Stimulated activated CD8-positive, alpha-beta memory T cell treated with anti-CD3 and anti-CD28 coated beads, Interleukin-2, amount 100 ng/mL, for 48 hours (primary cell): Measurements from ENCODE around the gene CLDN4.

Source experiments
- DNase-seq, 2 donors: peaks; one replicate each; pipeline ENCODE4 v3.0.0-alpha.2; 2020; ENCODE audit warnings: low read depth in 2 of 2

The CLDN4 gene

GRCh38 chr7:73872056-73872908 lies 41.5 kb downstream of the CLDN4 start:
- DNase-seq: no peak

DNA sequence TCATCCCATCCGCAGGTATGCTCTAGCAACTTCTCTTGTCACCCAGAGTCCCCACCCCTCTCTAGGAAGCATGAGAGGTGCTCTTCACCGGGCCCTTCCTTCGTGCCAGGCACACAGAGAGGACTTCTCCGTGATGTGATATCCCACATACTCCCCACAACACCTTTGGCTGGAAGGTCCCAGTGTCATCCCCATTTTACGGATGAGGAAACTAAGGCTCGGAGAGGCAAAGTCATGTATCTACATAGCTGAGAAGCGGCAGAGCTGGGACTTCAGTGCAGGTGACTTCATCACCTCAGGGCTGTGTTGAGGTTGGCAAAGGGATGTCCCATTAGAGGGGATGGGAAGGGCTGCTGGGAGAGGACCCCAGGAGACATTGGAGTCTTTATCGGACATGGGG lies 45.6 kb downstream of the CLDN4 start:
- DNase-seq: no peak

DNA sequence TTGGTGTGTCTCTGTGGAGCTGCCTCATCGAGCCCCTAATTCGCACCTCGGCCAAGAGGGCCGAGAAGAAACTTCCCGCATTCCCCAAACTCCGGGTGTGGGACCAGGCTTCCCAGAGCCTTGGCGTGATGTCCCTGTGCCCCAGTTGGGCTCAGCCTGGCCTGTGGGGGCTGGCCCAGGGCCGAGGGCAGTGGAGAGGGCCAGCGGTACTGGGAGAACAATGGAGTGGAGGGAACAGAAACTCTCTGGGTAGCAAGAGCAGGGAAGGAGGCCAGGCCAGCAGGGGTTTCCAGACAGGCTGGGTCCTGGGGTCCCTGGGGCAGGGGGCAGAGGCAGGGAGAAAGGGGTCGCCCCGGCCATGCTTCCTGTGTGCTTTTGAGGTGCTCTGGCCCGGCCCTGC lies 46.2 kb downstream of the CLDN4 start:
- DNase-seq: no peak

- DNase-seq: no peak
These were observed 49.3 kb downstream of the CLDN4 start for GRCh38 chr7:73879977-73880681.

- no peak for DNase-seq
These were observed 50.0 kb downstream of the CLDN4 start for GRCh38 chr7:73880755-73881328.

DNA sequence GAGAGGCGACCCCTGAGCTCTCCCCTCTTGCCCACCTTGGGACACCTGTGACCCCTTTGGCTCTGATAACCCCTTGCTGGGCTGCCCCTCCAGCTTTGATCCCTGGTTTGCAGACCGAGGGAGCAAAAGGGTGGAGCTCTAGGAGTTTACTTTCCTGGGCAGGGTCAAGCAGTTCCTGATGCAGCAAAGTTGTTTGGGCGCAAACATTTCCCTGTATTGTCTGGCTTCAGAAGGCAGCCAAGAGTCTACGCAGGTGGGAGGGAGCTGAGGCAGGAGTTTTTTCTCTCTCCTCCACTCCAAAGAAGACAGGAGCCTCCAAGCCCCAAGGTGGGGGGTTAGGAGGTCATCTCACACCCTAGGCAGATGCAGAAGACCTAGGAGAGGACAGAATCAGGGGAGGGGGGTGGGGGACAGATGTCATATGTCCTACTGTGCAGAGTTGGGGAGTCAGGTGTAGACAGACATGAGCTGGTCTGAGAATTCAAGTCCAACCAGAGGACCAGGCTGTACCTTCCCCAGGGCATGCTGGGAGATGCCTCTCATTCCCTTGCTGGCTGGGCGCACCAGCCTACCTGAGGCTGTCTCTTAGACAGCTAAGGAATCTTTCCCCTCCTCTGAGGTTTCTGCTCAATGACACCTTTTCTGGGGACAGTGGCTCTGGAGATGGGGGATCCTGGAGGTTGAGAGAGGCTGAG lies 50.7 kb downstream of the CLDN4 start:
- no peak for DNase-seq

DNA sequence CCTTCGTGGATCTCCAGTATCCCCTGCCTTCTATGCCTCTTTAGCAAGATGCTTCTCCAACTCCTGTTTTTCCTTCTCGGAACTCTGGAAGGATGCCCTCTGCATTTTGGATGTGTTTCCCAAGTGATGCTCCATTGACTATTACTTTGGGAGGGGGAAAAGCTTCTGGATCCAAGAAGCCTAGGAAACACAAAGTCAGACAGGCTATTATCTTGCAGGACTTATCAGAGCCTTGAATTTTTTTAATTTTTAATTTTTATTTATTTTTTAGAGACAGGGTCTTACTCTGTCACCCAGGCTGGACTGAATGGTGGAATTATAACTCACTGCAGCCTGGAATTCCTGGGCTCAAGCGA lies 51.2 kb downstream of the CLDN4 start:
- no peak for DNase-seq
